Naive thymus-derived CD8-positive, alpha-beta T cell (primary cell): Measurements from ENCODE around the gene SLC25A22. TPM values are rescaled to one million over a fixed set of nuclear protein-coding genes. Genes with fewer than 3 reads are reported as not detected.

Experiments used
- ATAC-seq, 2 donors: fragments of 150-1000 bp; cut with Tn5 transposase in 1 of 2; sonication (Bioruptor Pico), chemical (Tn5 transposase) in 1 of 2; 1 replicate in 1 of 2; 2 replicates in 1 of 2; pipeline ENCODE4 v1.10.0; 2021; ENCODE audit warnings: mild to moderate bottlenecking in 2 of 2, moderate library complexity in 2 of 2
- POLR2A ChIA-PET: fragments of 350-600 bp; sonication (Branson Sonifier 250); formaldehyde crosslinking; loops from one replicate; lab custom pipeline; 2021; ENCODE audit warnings: antibody characterized with exemption; lab: Charles Lee
- DNase-seq, 10 donors: peaks; one replicate each; pipeline versions ENCODE4 v3.0.0 to v3.0.0-alpha.2; 2020 to 2022
- H3K27ac Mint-ChIP-seq, 10 donors: one replicate each; pipeline ENCODE4 v1.8.0; 2020 to 2022; ENCODE audit warnings: mild to moderate bottlenecking in 10 of 10, mixed read lengths in 10 of 10, moderate library complexity in 4 of 10, inconsistent platforms in 1 of 10
- H3K27me3 Mint-ChIP-seq, 5 donors: one replicate each; pipeline ENCODE4 v1.8.0; 2021 to 2022; ENCODE audit warnings: mixed read lengths in 5 of 5
- H3K36me3 Mint-ChIP-seq, 3 donors: one replicate each; pipeline ENCODE4 v1.8.0; 2020 to 2022; ENCODE audit warnings: mixed read lengths in 3 of 3, mild to moderate bottlenecking in 2 of 3, inconsistent platforms in 1 of 3
- H3K4me1 Mint-ChIP-seq, 4 donors: one replicate each; pipeline ENCODE4 v1.8.0; 2021 to 2022; ENCODE audit warnings: mixed read lengths in 4 of 4
- H3K4me3 Mint-ChIP-seq, 10 donors: one replicate each; pipeline ENCODE4 v1.8.0; 2020 to 2022; ENCODE audit warnings: mild to moderate bottlenecking in 10 of 10, mixed read lengths in 10 of 10, moderate library complexity in 6 of 10, inconsistent platforms in 1 of 10
- H3K9me3 Mint-ChIP-seq, 9 donors: one replicate each; pipeline ENCODE4 v1.8.0; 2020 to 2022; ENCODE audit warnings: mixed read lengths in 9 of 9, mild to moderate bottlenecking in 3 of 9, inconsistent platforms in 1 of 9, moderate library complexity in 1 of 9
- polyA plus RNA-seq, 3 donors: library from polyadenylated mRNA; unstranded; fragments of 300-500 nt; fragmentation: Illumina TruSeq; gene quantifications; one replicate each; pipeline ENCODE4 v1.2.3, GENCODE V29; 2021
- total RNA-seq, 8 experiments: library from RNA in 2 of 8; stranded (reverse) in 2 of 8; gene quantifications; one replicate each; pipeline ENCODE4 v1.2.3 and lab custom pipeline; 2021 to 2026

The SLC25A22 gene
- total and polyA plus RNA-seq, 5 experiments from 2014 or later = 6.4 to 19.2 (median 16.4) TPM

- Mint-ChIP-seq H3K4me1 (peaks cover 4 to 24% (median 23%) of the 10 kb centered on the region in 4 donors), H3K9me3 (no peaks in the 10 kb centered on the region), H3K27me3 (peaks cover 0 to 5% (median 0%) of the 10 kb centered on the region in 5 donors), H3K36me3 (peaks cover 0 to 16% (median 4%) of the 10 kb centered on the region in 3 donors), H3K4me3 (no peak overlapping the region), H3K27ac (no peak overlapping the region)
- POLR2A ChIA-PET = interaction anchor here (0.6 to 1.2 kb wide), 2 partner anchors 9 to 562 kb away, joined by 3 to 4 read pairs; no protein-coding TSS in a partner anchor
- DNase-seq = no peak
- ATAC-seq = no peak
Observed at GRCh38 chr11:791658-792534, 6.2 kb downstream of the SLC25A22 start.

- POLR2A ChIA-PET = interaction anchor here (1.0 to 1.8 kb wide), 2 partner anchors 13 to 42 kb away, joined by 3 to 4 read pairs; partner anchors contain the start of genes CD151 and PIDD1
- Mint-ChIP-seq H3K4me1 (peaks cover 6 to 20% (median 16%) of the 10 kb centered on the region in 4 donors), H3K27ac (peak overlapping the region in 1 of 10 donors; percentile 33), H3K4me3 (peak overlapping the region in 1 of 10 donors; percentile 62), H3K27me3 (peaks cover 0 to 5% (median 0%) of the 10 kb centered on the region in 5 donors), H3K36me3 (peaks cover 0 to 15% (median 4%) of the 10 kb centered on the region in 3 donors), H3K9me3 (no peaks in the 10 kb centered on the region)
- no peak for ATAC-seq
- DNase-seq = no peak
Observed at GRCh38 chr11:790721-791564, 7.1 kb downstream of the SLC25A22 start.

- peak in 1 of 10 donors; percentile 25 for DNase-seq
- Mint-ChIP-seq H3K4me3 (peak within 1 kb of the TSS in 2 of 10 donors; percentile 10 to 35), H3K9me3 (no peaks in the 10 kb centered on the region), H3K27me3 (peaks cover 0 to 5% (median 0%) of the 10 kb centered on the region in 5 donors), H3K36me3 (peaks cover 0 to 15% (median 4%) of the 10 kb centered on the region in 3 donors), H3K27ac (peak within 1 kb of the TSS in 1 of 10 donors; percentile 70), H3K4me1 (peaks cover 6 to 21% (median 14%) of the 10 kb centered on the region in 4 donors)
- POLR2A ChIA-PET = interaction anchor here (1.0 to 1.8 kb wide), 2 partner anchors 14 to 43 kb away, joined by 3 to 4 read pairs; partner anchors contain the start of genes CD151 and PIDD1
- ATAC-seq = peak; percentile 50 to 58
Observed at GRCh38 chr11:789943-790342, 8.1 kb downstream of the SLC25A22 start, which contains the start of gene CEND1. Gene CEND1 (minus strand): TSS chr11:790090. CDS start chr11:788576, 1,514 bp downstream.

GRCh38 chr11:788953-789940 lies 8.8 kb downstream of the SLC25A22 start:
- no peak for DNase-seq
- H3K27me3 Mint-ChIP-seq = peaks cover 0 to 5% (median 0%) of the 10 kb centered on the region in 5 donors

GRCh38 chr11:788009-788640 lies 10.0 kb downstream of the SLC25A22 start:
- H3K4me1 Mint-ChIP-seq = peaks cover 9 to 17% (median 16%) of the 10 kb centered on the region in 4 donors
- no peaks in the 10 kb centered on the region for H3K9me3 Mint-ChIP-seq
- DNase-seq (no peak), ATAC-seq (peak; percentile 32 to 39)
- POLR2A ChIA-PET = interaction anchor here (0.7 to 2.0 kb wide), 3 partner anchors 10 to 51 kb away, joined by 3 to 6 read pairs (median 3); no protein-coding TSS in a partner anchor
- H3K27me3 Mint-ChIP-seq = peaks cover 0 to 5% (median 0%) of the 10 kb centered on the region in 5 donors
- peaks cover 0 to 17% (median 4%) of the 10 kb centered on the region in 3 donors for H3K36me3 Mint-ChIP-seq
- H3K4me3 Mint-ChIP-seq = peak overlapping the region in 4 of 10 donors; percentile 22 to 48 (median 30)
- peak overlapping the region in 2 of 10 donors; percentile 31 to 33 for H3K27ac Mint-ChIP-seq

More at GRCh38 chr11:788953-789940, 8.8 kb downstream of the SLC25A22 start:
- POLR2A ChIA-PET = interaction anchor here (0.7 to 1.8 kb wide), 2 partner anchors 15 to 17 kb away, joined by 3 to 4 read pairs; partner anchors contain the start of gene PIDD1
- H3K4me1 Mint-ChIP-seq = peaks cover 6 to 19% (median 13%) of the 10 kb centered on the region in 4 donors
- H3K4me3 Mint-ChIP-seq = peak overlapping the region in 3 of 10 donors; percentile 10 to 35 (median 10)
- ATAC-seq = no peak
- peaks cover 0 to 15% (median 4%) of the 10 kb centered on the region in 3 donors for H3K36me3 Mint-ChIP-seq
- peak overlapping the region in 1 of 10 donors; percentile 70 for H3K27ac Mint-ChIP-seq
- H3K9me3 Mint-ChIP-seq = no peaks in the 10 kb centered on the region

- Mint-ChIP-seq H3K27me3 (peaks cover 0 to 5% (median 0%) of the 10 kb centered on the region in 5 donors), H3K4me1 (peaks cover 9 to 17% (median 16%) of the 10 kb centered on the region in 4 donors), H3K9me3 (no peaks in the 10 kb centered on the region), H3K27ac (no peak overlapping the region), H3K4me3 (no peak overlapping the region), H3K36me3 (peaks cover 0 to 11% (median 4%) of the 10 kb centered on the region in 3 donors)
- ATAC-seq (no peak), DNase-seq (no peak)
- POLR2A ChIA-PET = interaction anchor here (0.9 to 2.0 kb wide), 3 partner anchors 9 to 50 kb away, joined by 3 to 6 read pairs (median 4); no protein-coding TSS in a partner anchor
Observed at GRCh38 chr11:787084-787675, 10.9 kb downstream of the SLC25A22 start.

GRCh38 chr11:786235-787083 lies 11.6 kb downstream of the SLC25A22 start:
- Mint-ChIP-seq H3K36me3 (peaks cover 0 to 8% (median 4%) of the 10 kb centered on the region in 3 donors), H3K27ac (peak overlapping the region in 3 of 10 donors; percentile 40 to 53 (median 44)), H3K9me3 (no peaks in the 10 kb centered on the region), H3K4me1 (peaks cover 9 to 19% (median 17%) of the 10 kb centered on the region in 4 donors), H3K27me3 (peaks cover 0 to 5% (median 0%) of the 10 kb centered on the region in 5 donors), H3K4me3 (peak overlapping the region in 1 of 10 donors; percentile 11)
- ATAC-seq = no peak
- POLR2A ChIA-PET = interaction anchor here (1.0 to 2.0 kb wide), 5 partner anchors 8 to 49 kb away, joined by 3 to 6 read pairs (median 4); no protein-coding TSS in a partner anchor
- no peak for DNase-seq

GRCh38 chr11:783581-784015 lies 14.5 kb downstream of the SLC25A22 start:
- POLR2A ChIA-PET = interaction anchor here (0.8 to 1.0 kb wide), 2 partner anchors 9 to 195 kb away, joined by 3 read pairs; no protein-coding TSS in a partner anchor
- Mint-ChIP-seq H3K4me1 (peaks cover 9 to 28% (median 16%) of the 10 kb centered on the region in 4 donors), H3K27ac (peak overlapping the region in 1 of 10 donors; percentile 55), H3K9me3 (no peaks in the 10 kb centered on the region), H3K36me3 (peaks cover 0 to 4% (median 0%) of the 10 kb centered on the region in 3 donors), H3K4me3 (no peak overlapping the region), H3K27me3 (peaks cover 0 to under 1% (median 0%) of the 10 kb centered on the region in 5 donors)
- ATAC-seq (peak; percentile 57 to 85), DNase-seq (peak in 2 of 10 donors; percentile 3 to 27)
